CD4-positive, alpha-beta T cell treated with Interleukin-6 for 4 hours (primary cell): Measurements from ENCODE around the gene OR6S1.
A peak's percentile ranks its signal among the peaks of the same experiment; 100 is the strongest.
"Not testable (repeated sequence)": the region's sequence is repeated elsewhere in the genome, so short reads cannot be mapped to it uniquely, and the experiment has no call there.

Experiments
- DNase-seq: peaks from one replicate; pipeline ENCODE4 v3.0.0-alpha.2; 2020; ENCODE audit warnings: mixed read lengths

OR6S1 gene

GRCh38 chr14:20609215-20610001 lies 32.1 kb downstream of the OR6S1 start:
- peak; percentile 62 for DNase-seq

- DNase-seq, result no peak
These were observed 32.9 kb downstream of the OR6S1 start for GRCh38 chr14:20608383-20609110.

DNA sequence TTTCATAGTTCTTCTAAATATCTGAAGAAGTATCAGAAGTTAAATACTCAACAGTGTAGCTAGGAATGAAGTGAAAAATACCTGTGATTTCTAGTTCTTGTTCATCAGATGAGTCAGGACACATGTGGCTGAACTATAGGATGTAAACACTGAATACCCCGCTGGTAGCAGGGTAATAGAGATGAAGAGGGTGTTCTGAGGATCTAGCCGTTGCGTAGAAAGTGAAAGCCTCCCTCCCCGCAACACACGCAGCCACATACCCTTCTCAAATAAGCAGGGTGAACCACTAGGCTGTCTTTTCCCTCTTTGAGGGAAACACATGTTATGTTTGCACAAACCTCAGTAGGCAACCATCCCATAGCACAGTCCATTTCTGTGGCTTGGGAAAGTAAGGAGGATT lies 33.9 kb downstream of the OR6S1 start:
- DNase-seq, result no peak

DNA sequence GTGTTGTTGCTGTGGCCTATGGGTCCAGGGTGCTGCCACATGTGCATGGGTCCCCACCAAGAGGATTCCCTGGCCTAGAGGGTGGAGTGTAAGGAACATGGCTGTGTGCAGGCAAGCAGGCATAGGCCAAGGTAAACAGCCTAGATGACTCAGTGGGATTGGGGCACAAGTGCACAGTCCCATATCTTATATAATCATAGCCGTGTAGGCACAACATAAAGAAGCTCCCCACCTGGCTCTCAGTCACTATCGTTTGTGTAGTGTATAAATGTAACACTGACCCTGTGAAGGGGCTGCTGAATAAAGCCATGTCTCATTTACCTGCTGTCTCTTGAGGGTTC lies 34.6 kb downstream of the OR6S1 start:
- DNase-seq, result no peak

GRCh38 chr14:20606190-20606901 lies 35.1 kb downstream of the OR6S1 start:
- DNase-seq, result no peak

GRCh38 chr14:20603813-20604690 lies 37.4 kb downstream of the OR6S1 start:
- no peak for DNase-seq

DNA sequence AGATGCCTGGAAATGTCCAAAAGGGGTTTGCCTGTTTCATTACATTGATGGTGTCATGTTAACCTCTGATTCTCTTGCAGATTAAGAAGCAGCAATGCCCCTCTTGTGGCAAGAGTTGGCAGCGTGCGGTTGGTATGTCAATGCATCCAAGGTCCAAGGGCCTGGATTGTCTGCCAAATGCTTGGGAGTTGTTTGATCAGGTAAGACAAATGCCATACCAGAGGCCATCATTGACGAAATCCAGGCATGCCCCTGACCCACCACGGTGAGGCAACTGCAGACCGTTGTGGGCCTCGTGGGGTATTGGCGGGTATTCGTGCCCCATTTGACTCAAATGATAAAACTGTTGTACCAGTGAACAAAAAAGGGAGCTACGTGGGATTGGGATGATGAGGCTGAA lies 38.9 kb downstream of the OR6S1 start:
- DNase-seq, result no peak

GRCh38 chr14:20601522-20601921 lies 40.0 kb downstream of the OR6S1 start:
- DNase-seq, result no peak

DNA sequence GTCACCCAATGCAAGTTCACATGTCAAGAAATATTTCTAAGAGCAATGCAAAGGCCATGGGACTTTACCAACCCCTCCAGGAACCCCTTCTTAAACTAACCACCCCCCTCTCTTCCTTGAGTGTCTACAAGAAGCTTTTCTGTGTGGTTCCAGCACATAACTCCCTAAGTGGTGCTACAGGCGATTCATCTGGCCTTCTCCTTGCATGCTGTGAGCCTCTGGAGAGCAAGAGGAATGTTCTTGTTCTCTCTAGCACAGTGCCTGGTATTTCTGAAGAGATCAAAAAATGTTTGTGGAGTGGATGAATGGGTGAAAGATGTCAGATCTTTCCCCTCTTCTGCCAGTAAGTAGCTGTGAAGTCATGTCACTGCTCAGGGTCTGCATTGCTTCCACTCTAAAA lies 44.4 kb downstream of the OR6S1 start:
- no peak for DNase-seq

- not testable (repeated sequence) for DNase-seq
These were observed 45.8 kb downstream of the OR6S1 start for GRCh38 chr14:20595726-20596125.

DNA sequence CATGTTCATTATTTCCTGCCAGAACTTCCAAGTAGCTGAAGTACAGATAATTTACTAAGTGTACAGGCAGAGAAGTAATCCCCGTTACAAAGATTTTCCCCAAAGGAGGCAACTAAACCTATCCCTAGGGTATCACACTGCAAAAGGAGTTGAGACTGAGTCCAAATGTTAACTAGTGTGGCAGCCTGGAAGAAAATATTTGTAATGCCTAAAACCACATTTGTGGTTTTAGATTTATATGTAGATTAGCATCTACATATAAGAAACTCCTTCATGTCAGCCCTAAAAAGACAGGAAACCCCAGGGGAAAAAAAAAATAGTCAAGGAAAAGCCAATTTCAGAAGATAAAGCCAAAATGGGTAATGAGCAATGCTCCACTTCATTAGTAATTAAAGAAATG lies 48.9 kb downstream of the OR6S1 start:
- DNase-seq, result no peak

DNA sequence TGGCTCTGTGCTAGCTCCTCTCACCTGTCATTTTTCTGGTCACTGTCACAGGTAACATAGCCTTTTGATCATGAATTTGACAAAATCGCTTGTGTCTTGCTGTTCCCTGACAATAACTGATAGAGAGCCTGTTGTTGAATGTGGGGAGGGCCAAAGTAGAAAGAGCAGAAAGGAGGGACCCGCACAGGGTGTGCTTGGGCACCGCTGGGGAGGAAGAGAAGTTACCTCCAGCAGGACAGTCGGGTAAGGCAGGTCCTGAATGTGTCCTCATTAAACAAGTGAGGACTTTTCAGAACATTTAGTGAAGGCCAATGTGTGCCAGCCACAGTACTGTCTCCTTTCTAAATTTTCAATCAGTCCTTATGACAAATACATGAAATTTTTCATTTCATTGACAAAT lies 50.3 kb downstream of the OR6S1 start, which contains the start of gene RNASE12:
RNASE12 (minus strand) TSS at position 142 of the 400 bp plus-strand sequence. CDS start 653 bp downstream, outside the sequence.
- no peak for DNase-seq
